Measurements from ENCODE around the gene CACNA1B.
"Not testable (repeated sequence)": the region's sequence is repeated elsewhere in the genome, so short reads cannot be mapped to it uniquely, and the experiment has no call there.

CACNA1B gene

DNA sequence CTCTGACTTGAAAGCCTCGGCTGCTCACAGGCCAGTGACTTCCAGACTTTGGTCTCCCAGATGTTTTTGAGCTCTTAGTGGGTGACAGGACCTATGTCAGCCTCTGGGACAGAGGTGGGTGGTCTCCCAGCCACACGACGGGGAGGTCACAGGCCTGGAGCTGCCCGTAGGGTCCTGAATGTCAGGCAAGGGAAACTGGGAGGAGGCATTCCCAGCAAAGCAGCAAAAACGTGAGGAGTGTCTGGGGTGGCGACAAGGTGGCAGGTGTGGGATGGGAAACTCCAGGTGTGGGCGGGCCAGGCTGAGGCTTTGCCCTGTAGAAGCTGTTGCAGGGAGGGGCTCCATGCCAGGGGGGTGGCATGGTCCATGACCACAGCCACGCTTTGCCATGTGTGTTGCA lies 110.5 kb downstream of the CACNA1B start:
- no peak for DNase-seq

DNA sequence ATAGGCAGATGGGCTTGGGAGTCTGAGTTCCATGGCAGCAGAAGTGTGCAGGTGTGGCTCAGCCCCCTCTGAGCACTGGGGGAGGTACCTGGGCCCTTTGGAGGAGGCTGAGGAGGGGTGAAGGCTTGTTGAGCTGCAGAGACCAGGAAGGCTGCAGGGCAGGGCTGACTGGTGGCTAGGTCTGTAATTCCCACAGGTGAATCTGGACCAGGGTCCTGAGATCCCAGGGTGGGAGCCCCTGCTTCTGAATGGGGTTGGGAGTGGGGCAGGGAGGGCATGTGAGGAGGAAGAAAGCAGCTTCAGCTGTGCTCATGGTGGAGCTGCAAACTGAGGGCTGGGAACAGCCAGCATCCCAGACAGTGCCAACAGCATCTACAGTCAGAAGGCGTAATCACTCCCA lies 111.1 kb downstream of the CACNA1B start:
- no peak for DNase-seq

DNA sequence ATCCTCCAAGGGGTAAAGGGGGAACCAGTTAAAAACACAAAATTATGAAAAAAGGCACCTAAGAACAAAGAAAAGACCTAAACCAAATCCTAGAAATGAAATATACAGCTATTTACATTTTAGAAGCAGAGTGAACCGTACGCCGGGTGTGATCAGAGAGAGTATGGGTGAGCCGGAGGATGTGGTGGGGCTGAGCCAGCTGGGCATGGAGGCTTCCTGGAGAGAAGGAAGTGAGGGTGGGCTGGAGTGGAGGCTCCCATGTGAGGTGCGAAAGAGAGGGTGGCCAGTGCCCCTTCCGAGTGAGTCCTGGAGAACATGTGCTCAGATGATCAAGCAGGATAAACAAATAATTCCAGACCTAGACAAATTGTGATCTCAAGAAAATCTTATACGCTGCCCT lies 111.6 kb downstream of the CACNA1B start:
- no peak for DNase-seq

DNA sequence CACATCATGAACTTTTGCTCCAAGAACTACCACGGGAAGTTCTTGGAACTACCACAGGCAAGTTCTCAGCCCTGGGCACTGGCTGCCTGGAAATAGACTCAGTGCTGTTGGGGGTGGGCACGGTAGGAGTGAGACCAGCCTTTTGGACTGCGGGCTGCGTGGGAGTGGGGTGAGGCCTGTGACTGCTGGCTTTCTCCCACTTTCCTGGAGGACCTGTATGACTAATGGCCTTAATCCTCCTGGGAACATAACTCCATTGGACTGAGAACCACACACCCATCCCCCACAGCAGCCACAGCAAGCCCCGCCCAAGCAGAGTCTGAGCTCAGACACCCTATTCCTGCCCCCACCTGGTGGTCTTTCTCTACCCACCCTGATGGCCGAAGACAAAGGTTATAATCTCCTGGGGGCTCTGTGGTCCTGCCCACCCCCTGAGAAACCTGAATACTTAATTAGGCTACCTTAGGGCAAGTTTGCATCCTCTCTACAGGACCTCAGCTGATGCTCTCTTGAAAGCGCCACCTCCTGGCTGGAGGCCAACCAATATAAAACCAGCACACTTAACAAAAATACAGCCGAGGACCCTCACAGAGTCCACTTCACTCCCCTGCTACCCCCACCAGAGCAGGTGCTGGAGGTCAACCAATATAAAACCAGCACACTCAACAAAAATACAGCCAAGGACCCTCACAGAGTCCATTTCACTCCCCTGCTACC lies 112.6 kb downstream of the CACNA1B start:
- DNase-seq: no peak

DNA sequence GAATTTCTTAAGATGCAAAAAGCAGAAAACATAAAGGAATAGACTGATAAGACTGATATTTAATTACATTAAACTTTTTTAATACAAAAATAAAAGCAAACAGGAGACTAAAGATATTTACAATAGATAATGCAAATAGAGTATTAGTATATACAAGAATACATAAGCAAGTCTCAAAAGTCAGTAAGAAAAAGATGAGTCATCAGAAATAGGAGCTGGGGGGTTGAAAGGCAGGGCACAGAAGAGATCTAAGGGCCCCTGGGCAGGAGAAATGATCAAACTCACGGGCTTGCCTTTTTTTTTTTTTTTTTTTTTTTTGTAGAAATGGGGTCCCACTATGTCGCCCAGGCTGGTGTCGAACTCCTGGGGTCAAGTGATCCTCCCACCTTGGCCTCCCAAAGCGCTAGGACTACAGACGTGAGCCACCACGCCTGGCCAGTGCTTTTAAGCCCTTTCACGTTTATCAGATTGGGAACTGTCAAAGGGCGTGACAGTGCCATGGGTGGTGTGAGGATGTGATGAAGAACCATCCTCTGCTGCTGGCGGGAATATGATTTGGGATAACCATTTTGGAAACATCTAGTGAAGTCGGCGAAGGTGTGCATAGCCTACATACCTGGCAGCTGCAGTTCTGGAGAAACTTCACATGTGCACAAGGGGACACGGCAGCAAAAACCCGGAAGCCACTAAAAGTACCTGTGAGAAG lies 126.1 kb downstream of the CACNA1B start:
- DNase-seq: no peak

DNA sequence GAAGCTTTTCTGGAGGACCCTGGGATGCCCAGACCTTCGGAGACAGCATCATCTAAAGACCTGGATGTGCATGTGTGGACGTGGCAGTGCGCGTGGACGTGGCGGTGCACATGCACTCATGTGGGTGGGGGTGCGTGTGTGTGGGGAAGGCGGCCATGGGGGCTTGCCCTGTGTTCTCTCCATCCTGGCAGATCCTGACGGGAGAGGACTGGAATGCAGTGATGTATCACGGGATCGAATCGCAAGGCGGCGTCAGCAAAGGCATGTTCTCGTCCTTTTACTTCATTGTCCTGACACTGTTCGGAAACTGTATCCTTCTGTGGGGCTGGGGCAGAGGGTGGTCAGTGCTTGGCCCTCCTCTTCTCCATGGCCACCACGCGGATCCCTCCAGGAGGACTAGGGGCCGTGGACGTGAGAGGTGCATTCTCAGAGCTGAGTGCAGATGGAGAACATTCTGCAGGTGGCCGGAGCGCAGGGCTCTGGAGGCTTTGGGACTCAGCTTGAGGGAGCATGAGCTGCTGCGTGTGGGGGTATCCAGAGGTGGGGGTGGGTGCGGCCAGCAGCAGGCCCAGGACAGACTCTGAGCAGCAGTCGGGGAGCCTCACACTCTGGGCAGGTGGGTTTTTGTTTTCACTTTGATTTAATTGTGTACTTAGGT lies 129.1 kb downstream of the CACNA1B start:
- no peak for DNase-seq

DNA sequence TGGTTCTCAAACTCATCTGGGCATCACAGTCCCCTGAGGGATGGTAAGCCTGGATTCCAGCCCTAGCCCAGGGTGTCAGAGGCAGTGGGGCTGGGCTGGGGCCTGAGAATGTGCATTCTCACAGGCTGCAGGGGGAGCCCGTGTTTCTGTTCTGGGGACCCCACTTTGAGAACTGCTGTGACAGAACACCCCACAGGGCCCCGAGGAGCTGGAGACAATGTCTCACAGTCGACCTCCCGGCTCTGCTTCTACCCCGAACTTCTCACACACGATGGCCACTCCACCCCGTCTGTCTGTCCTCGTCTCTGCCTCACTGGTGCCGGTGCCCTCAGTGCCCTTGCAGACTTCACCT lies 130.0 kb downstream of the CACNA1B start:
- DNase-seq: no peak

DNA sequence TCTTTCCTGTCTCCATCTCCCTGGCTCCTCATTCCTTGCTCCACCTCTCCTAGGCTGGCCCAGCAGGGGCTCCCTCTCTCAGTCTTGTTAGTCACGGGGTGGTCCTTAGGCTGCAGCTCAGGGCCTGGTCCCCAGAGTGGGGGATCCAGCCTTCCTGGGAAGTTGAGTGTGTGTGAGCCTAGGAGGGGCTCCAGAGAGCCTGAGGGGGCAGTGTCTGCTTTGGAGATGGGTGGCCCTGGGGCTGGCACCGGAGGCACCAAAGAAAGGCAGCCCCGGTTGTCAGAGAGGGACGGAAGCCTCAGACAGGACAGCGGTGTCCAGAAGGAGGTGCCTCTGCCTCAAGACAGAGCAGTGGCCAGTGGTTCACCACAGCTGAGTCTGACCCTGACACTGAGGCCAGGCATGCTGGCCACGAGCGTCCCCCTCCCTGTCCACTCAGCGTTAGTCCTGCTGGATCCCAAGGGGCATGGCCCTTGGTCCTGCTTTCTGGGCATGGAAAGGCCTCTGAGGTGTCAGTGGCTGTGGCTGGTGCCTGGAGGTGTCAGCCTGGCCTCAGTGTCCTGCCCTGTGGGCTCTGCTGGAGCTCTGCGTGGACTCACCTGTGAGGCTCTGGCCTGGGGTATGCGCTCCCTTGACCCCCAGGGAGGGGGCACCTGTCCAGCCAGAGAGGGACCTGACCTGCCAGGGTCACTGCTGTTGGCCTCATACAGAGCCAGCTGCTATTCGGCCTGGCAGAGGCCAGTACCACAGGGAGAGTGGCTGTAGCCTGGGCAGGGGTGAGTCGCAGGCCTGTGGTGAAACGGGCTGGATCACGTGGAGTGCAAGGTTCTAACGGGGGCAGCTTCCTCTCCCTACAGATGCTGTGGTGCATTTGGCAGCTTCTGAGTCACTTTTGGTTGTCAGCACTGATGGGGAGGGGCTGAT lies 130.6 kb downstream of the CACNA1B start:
- DNase-seq: no peak

DNA sequence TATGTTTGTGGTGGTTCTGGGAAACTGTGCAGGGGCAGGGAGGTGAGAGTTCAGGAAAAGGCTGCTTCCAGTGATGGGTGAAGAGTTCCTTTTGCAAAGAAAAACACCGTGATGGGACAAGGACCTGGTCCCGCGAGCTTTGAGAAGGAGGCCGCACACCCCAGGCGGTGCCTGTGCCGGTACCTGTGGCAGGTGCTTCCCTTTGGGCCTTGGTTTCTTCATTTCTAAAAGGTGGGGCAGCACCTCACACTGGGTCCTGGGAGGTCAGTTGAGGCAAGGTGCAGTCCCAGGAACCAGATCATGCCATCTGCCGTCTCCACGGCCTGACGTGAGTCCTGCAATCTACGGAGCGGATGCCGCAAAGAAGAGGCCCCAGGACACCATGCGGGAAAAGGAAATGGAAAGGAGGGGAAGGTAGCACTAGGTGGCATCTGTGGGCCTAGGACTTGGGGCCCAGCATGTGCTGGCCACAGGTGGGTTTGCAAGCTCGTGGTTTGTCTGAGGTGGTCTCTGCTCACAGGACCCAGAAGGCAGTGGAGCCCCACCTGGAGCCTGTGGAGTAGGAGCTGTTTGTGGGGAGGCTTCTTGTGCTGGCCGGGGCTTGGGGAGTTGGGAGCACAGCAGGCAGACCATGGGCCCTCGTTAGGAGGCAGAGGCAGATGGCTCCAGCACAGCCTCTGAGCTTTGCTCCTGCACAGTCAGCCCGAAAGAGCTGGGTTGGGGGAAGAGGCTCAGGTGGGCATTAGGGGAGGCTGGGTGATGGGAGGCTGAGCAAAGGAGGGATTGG lies 131.6 kb downstream of the CACNA1B start:
- no peak for DNase-seq

DNA sequence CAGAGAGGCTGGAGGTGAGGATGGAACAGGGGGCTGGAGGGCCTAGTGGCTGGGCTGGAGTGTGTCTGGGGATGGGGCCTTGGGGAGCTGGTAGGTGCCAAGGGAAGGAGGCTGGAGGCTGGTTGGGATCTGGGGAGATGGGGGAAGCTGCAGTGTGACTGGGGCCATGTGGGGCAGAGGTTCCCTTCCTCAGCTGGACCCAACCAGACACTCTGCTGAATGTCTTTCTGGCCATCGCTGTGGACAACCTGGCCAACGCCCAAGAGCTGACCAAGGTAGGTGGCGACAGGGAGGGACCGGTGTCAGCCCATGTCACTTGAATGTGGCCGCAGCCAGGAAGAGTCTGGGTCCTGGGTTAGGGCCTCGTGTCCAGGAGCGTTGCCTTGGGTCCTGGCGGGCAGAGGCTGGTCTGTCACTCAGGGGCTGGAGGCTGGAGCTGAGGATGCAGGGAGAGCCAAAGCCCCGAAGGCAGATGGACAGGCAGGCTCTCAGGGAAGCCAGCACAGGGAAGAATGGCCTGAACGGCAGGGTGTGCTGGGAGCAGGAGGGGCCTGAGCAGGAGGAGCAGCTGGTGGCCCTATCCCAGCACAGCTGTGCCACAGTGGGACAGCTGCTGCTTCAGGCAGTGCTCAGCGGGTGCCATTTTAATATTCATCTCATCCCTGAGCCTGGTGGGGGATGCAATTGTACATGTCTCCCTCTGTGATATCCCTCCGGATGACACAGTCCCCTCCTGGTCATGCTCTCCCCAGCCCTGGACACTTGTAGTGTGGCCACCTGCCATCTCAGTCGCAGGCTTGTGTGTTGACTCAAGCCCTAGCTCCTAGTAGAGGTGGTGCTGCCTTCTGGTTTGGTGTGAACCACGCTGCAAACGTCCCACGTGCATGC lies 132.5 kb downstream of the CACNA1B start:
- DNase-seq: no peak

DNA sequence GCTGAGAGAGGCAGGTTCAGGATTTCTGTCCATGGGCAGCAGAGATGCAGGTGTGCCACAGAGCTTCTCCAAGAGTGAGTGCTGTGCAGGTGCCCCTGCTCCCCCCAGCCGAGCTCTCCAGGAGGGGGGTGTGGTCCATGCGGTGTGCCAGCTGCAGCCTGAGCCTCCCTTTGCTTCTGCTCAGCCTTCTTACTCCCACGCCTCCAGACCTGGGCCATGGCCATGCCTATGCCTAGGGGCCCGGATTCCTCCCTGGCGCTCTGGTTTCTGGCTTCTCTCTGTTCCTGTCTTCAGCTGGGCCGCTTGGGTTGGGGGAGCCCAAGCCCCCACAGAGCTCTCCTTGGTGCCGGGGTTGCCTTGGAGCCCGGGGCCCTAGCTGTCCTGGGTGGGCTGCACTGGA lies 133.3 kb downstream of the CACNA1B start:
- no peak for DNase-seq

DNA sequence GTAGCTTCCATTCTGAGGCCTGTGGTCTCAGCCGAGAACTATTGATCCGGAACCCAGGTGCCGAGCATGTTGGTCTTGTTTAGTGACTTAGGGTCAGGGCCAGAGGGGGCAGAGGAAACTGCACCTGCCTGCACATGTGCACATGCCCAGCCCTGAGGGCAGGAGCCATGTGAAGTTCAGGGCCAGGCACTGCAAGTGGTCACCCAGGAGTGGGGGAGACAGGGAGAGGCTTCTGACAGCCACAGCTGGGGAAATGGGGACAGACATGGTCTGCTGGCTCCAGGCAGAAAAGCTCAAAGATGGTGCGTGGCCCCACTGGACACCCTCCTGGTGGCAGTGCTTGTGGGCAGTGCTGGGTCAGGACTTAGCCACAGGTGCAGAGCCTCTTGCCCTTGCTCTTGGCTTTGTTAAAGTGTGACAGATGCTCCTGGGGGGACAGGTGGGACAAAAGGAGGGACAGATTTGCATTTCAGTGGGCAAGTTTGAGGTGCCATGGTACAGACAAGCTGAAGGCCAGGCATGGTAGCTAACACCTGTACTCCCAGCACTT lies 134.4 kb downstream of the CACNA1B start:
- DNase-seq: no peak

DNA sequence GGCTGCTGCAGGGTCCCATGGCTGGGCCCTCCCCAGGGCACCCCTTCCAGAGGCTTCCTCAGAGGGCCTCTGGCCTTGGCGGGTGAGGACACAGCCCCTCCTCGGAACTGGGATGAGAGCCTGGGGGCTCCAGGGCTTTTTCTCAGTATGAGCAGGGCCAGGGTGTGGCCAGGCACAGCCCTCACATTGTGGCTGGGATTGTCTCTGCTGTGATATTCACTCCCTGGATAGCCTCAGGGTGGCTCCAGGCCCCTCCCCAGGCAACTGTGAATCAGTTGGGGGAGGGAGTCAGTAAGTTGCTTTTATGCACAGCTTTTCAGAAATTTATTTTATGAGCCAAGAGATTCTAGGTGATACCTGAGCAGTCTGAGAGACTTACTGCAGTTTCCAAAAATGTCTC lies 135.7 kb downstream of the CACNA1B start:
- no peak for DNase-seq

DNA sequence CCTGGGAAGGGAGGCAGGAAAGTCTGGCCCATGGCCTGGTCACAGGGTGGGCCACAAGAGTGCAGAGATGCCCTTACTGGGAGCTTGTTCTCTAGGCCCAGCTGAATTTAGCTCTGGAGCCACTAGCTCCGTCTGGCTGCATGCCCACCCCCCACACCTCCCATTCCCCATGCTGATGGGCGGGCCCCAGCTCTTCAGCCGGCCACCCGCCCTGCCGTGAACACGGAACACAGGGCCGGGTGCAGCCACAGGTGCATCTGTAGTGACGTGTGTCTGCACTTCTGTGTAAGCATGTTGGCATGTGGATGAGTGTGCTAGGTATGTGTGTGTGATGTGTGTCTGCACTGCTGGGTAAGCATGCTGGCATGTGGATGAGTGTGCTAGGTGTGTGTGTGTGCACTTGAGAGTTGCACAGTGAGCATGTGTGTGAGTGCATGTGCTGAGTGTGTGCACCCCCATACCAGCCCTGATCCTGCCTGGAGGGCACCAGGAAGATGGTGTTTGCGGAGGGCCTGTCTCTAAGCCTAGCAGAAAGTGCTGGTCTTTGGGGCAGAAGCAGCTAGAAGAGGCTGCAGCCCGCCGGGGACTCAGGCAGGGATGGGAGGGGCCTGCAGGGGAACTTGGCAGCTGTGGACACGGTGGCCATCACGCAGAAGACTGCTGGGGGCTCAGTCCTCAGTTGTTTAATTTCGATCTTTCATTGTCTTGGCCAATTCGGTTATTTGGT lies 136.4 kb downstream of the CACNA1B start:
- no peak for DNase-seq

DNA sequence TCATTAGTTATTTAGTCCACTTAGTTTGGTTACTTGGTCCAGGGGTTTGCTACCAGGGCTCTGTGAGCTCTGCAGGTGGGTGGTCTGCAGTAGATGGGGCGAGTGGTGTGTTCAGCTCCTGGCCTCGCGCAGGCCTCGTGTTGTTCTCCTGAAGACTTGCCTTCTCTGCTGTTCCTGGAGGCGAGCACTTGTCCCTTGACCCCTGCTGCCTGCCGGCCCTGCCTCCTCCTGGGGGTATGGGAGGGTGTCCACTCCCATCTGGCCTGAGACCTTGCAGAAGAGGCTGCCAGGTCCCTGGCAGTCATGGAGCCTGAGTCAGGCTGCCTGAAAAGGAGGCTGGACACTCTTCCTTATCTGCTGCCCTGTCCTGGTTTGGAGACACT lies 137.0 kb downstream of the CACNA1B start:
- no peak for DNase-seq

DNA sequence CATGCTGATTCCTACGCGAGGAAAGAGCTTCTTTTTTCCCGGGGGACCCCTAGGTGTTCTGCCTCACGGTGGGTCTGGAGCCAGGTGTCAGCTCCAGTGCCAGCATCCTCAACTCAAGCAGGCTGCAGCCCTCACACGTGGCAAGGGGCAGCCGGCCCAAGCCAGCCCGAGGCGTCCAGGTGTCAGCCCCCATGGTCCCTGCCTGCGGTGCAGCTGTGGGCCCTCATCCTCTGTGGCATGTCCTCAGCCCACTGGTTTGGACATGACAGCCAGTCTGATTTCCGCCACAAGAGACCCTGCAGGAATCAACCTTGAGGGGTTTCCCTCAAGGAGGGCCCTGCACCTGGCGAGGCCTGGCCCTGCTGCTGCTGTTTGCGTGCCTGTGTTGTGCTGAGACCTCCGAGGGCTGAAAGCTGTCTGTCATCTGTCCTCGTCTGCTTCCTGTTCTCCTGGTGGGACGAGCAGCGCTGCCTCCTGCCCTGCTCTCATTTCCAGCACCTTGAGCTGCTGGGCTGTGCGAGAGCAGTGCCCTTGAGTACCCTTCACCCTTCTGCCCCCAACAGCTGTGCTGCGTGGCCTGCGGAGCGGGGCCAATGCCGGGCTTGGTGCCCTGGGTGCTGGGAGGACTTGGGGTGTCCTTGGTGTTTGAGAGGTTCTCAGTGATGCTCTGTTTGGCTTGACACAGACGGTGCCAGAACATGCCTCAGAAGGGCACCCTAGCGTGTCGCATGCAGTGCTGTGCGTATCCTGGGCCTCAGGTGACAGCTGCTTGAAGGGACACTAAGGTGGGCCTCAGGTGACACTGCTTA lies 137.6 kb downstream of the CACNA1B start:
- no peak for DNase-seq

DNA sequence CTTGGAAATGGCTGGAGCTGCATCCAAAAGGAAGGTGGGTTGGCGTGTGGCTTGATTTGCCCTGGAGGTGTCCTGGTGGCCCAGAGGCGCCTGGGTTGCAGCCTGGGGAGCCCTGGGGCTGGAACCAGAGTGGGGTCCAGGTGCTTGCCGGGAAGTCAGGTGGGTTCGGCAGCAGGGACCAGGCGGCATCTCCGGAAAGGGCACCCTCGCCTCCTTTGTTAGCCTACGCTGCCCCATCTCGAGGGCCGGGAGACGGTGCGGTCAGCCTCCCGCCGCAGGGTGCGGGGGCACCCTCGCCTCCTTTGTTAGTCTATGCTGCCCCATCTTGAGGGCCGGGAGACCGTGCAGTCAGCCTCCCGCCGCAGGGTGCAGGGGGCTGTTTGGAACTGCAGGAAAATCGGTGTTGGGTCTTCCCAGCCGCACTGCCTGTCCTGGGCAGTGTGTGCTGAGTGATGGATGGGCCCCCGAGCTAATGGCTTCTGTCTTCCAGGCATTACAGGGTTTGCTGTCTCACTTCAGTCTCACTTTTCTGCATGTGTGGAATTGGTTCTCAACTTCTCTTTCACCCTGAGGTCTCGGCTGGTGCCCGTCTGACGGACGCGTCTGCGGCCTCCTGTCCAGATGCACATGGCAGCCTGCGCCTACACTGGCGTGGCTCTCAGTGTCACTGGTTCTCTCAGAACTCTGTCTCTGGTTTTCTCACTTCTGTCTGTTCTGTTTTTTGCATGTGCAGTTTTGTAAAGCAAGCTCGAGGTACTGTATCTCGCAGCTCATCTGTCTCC lies 139.0 kb downstream of the CACNA1B start:
- DNase-seq: no peak

DNA sequence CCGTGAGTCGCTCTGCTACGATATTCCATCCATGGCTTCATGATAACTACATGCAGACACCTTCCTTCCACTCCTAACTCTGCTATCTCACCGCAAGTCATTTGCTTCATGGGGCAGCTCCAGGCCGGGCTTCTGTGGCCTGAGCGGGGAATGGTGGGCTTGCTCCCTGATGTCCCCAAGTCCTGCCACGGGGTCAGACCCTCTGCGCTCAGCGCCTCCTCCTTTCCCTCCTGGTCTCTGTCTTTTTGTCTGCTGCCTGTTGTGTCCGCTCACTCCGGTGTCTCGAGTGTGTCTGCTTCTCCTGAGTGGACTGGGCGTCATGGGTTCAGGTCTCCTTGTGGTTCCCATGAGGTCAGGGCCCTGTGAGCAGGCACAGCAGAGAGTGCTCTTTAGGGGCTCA lies 139.6 kb downstream of the CACNA1B start:
- no peak for DNase-seq

DNA sequence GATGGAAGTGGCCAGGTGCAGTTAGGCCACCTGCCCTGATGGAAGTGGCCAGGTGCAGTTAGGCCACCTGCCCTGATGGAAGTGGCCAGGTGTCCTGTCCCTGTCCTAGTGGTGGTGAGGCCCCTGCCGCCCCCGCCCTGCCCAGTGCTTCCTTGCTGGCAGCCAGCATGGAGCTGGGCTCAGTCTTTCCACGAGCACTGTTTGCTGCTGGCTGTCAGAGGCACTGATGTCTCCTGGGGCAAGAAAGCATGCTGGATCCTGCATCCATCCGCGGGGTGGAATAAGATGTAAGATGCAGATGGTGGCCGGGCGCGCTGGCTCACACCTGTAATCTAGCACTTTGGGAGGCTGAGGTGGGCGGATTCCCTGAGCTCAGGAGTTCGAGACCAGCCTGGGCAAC lies 141.9 kb downstream of the CACNA1B start:
- DNase-seq: not testable (repeated sequence)
